Gastroesophageal sphincter (tissue), 4 donors: ENCODE measurements around the gene RBM33. TPM values are rescaled to one million over a fixed set of nuclear protein-coding genes. Genes with fewer than 3 reads are reported as not detected.

Experiments
- ATAC-seq: fragments of 150-250 bp; one replicate; pipeline ENCODE4 v1.9.1; 2016; ENCODE audit warnings: mild to moderate bottlenecking, moderate library complexity
- H3K27ac ChIP-seq, 4 donors: fragments of 200-600 bp; sonication (generic) in 3 of 4; 1 replicate in 3 of 4; 2 replicates in 1 of 4; pipeline ENCODE4 v1.5.1; 2016 to 2019
- H3K27me3 ChIP-seq: fragments of 200-600 bp; sonication (generic); one replicate; pipeline ENCODE4 v1.5.1; 2019
- H3K36me3 ChIP-seq, 2 donors: fragments of 200-600 bp; sonication (generic); one replicate each; pipeline ENCODE4 v1.5.1; 2019; ENCODE audit warnings: control low read depth in 1 of 2
- H3K4me1 ChIP-seq, 3 donors: fragments of 200-600 bp; sonication (generic); 1 replicate in 2 of 3; 2 replicates in 1 of 3; pipeline ENCODE4 v1.5.1; 2016 to 2019; ENCODE audit warnings: control low read depth in 2 of 3
- H3K4me3 ChIP-seq, 2 donors: fragments of 200-600 bp; sonication (generic); one replicate each; pipeline ENCODE4 v1.5.1; 2019; ENCODE audit warnings: mild to moderate bottlenecking in 1 of 2, moderate library complexity in 1 of 2
- H3K9me3 ChIP-seq, 3 donors: fragments of 200-600 bp; sonication (generic); one replicate each; pipeline ENCODE4 v1.5.1; 2017 to 2019; ENCODE audit warnings: control low read depth in 2 of 3
- CTCF ChIP-seq, 4 experiments: fragments of 200-600 bp in 2 of 4; fragments of 450-650 bp in 2 of 4; sonication (generic) in 1 of 4; IDR thresholded peaks; one replicate each; pipeline ENCODE4 v1.5.1; 2017 to 2019; ENCODE audit warnings: antibody characterized with exemption in 4 of 4, mild to moderate bottlenecking in 2 of 4, moderate library complexity in 2 of 4
- EP300 ChIP-seq: sonication (generic); formaldehyde crosslinking; IDR thresholded peaks from one replicate; pipeline ENCODE4 v1.6.1; 2017; ENCODE audit warnings: antibody characterized with exemption, mild to moderate bottlenecking
- POLR2A ChIP-seq, 2 donors: fragments of 450-650 bp; IDR thresholded peaks; one replicate each; pipeline ENCODE4 v1.6.1; 2017; ENCODE audit warnings: antibody characterized with exemption in 2 of 2, mild to moderate bottlenecking in 2 of 2, moderate library complexity in 1 of 2
- POLR2AphosphoS5 ChIP-seq: sonication (generic); formaldehyde crosslinking; IDR thresholded peaks from one replicate; pipeline ENCODE4 v1.6.1; 2017; ENCODE audit warnings: antibody characterized with exemption
- WGBS, 2 donors: methylation state at CpG; one replicate each; pipeline ENCODE4 v1.1.5; 2018; ENCODE audit warnings: low coverage in 1 of 2; 5-methylcytosine and 5-hydroxymethylcytosine counted together
- total RNA-seq, 4 donors: library from RNA; depleted of rRNA; stranded (reverse); fragments of >200 nt; gene quantifications; one replicate each; pipeline ENCODE4 v1.1.0, GENCODE V29; 2016

The RBM33 gene
- 10 to 100 TPM; 25.2 to 67.4 (median 37.6) TPM for total RNA-seq

GRCh38 chr7:155644178-155644970 is at the start of gene RBM33:
Gene RBM33 (plus strand): TSS chr7:155644661. CDS start chr7:155644877, 216 bp downstream.
- peak within 1 kb of the TSS; percentile 79 to 95 for H3K4me3 ChIP-seq
- WGBS, 2 donors, result no CpG with 5 or more reads among the region's 85 CpGs
- H3K4me1 ChIP-seq, result peaks cover 0 to 36% (median 15%) of the 10 kb centered on the region in 3 donors
- H3K36me3 ChIP-seq, result peaks cover 0 to 35% of the 10 kb centered on the region in 2 donors
- peak within 1 kb of the TSS; percentile 75 to 99 (median 94) for H3K27ac ChIP-seq
- peak in 1 of 4 experiments; percentile 3 for TF ChIP-seq CTCF (IDR thresholded peaks at IDR 0.05)
- TF ChIP-seq POLR2AphosphoS5, result peak; percentile 34
- TF ChIP-seq POLR2A (IDR thresholded peaks at IDR 0.05), result peak in 1 of 2 donors; percentile 44
- TF ChIP-seq EP300, result no peak
- peak; percentile 90 for ATAC-seq
- H3K9me3 ChIP-seq, result peaks cover 0 to 13% (median 0%) of the 10 kb centered on the region in 3 donors
- no peaks in the 10 kb centered on the region for H3K27me3 ChIP-seq

GRCh38 chr7:155594961-155595366 is 49.5 kb upstream of the RBM33 start:
- no peak for TF ChIP-seq POLR2A (IDR thresholded peaks at IDR 0.05)
- TF ChIP-seq POLR2AphosphoS5, result no peak
- TF ChIP-seq EP300, result no peak
- no peak for TF ChIP-seq CTCF (IDR thresholded peaks at IDR 0.05)
- H3K9me3 ChIP-seq, result no peaks in the 10 kb centered on the region
- no peak for ATAC-seq
- no peak overlapping the region for H3K27ac ChIP-seq
- peaks cover 38% of the 10 kb centered on the region for H3K27me3 ChIP-seq
- H3K4me1 ChIP-seq, result peaks cover 0 to 3% (median 3%) of the 10 kb centered on the region in 3 donors
- no peaks in the 10 kb centered on the region for H3K36me3 ChIP-seq
- 30% methylated on average over 3 of the region's 3 CpGs; no CpG with 5 or more reads in 1 of the 2 donors for WGBS, 2 donors
- no peak overlapping the region for H3K4me3 ChIP-seq

- WGBS, 2 donors, result 44 to 86% methylated on average over 1 of the region's 1 CpG
- no peaks in the 10 kb centered on the region for H3K9me3 ChIP-seq
- no peak overlapping the region for H3K27ac ChIP-seq
- H3K27me3 ChIP-seq, result peaks cover 42% of the 10 kb centered on the region
- no peak for ATAC-seq
- H3K36me3 ChIP-seq, result no peaks in the 10 kb centered on the region
- TF ChIP-seq POLR2A (IDR thresholded peaks at IDR 0.05), result no peak
- TF ChIP-seq POLR2AphosphoS5, result no peak
- no peak for TF ChIP-seq EP300
- TF ChIP-seq CTCF (IDR thresholded peaks at IDR 0.05), result no peak
- peaks cover 0 to 3% (median 3%) of the 10 kb centered on the region in 3 donors for H3K4me1 ChIP-seq
- H3K4me3 ChIP-seq, result no peak overlapping the region
Observed at GRCh38 chr7:155597753-155598140, 46.7 kb upstream of the RBM33 start.

- Histone ChIP-seq H3K27me3 (peaks cover 47% of the 10 kb centered on the region), H3K4me1 (peaks cover 0 to 3% (median 3%) of the 10 kb centered on the region in 3 donors), H3K36me3 (no peaks in the 10 kb centered on the region), H3K4me3 (no peak overlapping the region), H3K9me3 (no peaks in the 10 kb centered on the region), H3K27ac (no peak overlapping the region)
- ATAC-seq, result peak; percentile 71
- 4% methylated on average over 11 to 12 of the region's 12 CpGs for WGBS, 2 donors
- TF ChIP-seq POLR2A (IDR thresholded peaks at IDR 0.05) (no peak), EP300 (no peak), CTCF (IDR thresholded peaks at IDR 0.05) (peak; percentile 86 to 98 (median 93))
Observed at GRCh38 chr7:155598810-155599210, 45.7 kb upstream of the RBM33 start.

GRCh38 chr7:155602156-155602555 is 42.3 kb upstream of the RBM33 start:
- 85% methylated on average over 10 of the region's 24 CpGs; no CpG with 5 or more reads in 1 of the 2 donors for WGBS, 2 donors
- H3K36me3 ChIP-seq, result no peaks in the 10 kb centered on the region
- no peak overlapping the region for H3K4me3 ChIP-seq
- no peak overlapping the region for H3K27ac ChIP-seq
- no peaks in the 10 kb centered on the region for H3K9me3 ChIP-seq
- H3K4me1 ChIP-seq, result peaks cover 0 to 3% (median 3%) of the 10 kb centered on the region in 3 donors
- peaks cover 45% of the 10 kb centered on the region for H3K27me3 ChIP-seq
- ATAC-seq, result no peak
- TF ChIP-seq EP300 (no peak), POLR2AphosphoS5 (no peak), CTCF (IDR thresholded peaks at IDR 0.05) (no peak), POLR2A (IDR thresholded peaks at IDR 0.05) (no peak)
